ENCODE results near the gene MEG3.
A peak's percentile ranks its signal among the peaks of the same experiment; 100 is the strongest.

The MEG3 gene

GRCh38 chr14:100845341-100845740 lies 19.4 kb downstream of the MEG3 start:
- no peak overlapping the region for H3K27ac ChIP-seq
- no peak for TF ChIP-seq CTCF (conservative IDR thresholded peaks at IDR 0.05)

- no peak overlapping the region for H3K27ac ChIP-seq
- no peak for TF ChIP-seq CTCF (conservative IDR thresholded peaks at IDR 0.05)
These were observed 20.5 kb downstream of the MEG3 start for GRCh38 chr14:100846309-100846859.

- TF ChIP-seq CTCF (conservative IDR thresholded peaks at IDR 0.05): no peak
These were observed 23.3 kb downstream of the MEG3 start for GRCh38 chr14:100849115-100849781.

GRCh38 chr14:100850841-100851585 lies 25.1 kb downstream of the MEG3 start:
- TF ChIP-seq CTCF (conservative IDR thresholded peaks at IDR 0.05): peak; percentile 96
- no peak overlapping the region for H3K27ac ChIP-seq

More at GRCh38 chr14:100849115-100849781, 23.3 kb downstream of the MEG3 start:
- no peak overlapping the region for H3K27ac ChIP-seq

GRCh38 chr14:100851586-100851916 lies 25.6 kb downstream of the MEG3 start:
- no peak for TF ChIP-seq CTCF (conservative IDR thresholded peaks at IDR 0.05)
- no peak overlapping the region for H3K27ac ChIP-seq

GRCh38 chr14:100851946-100852620 lies 26.2 kb downstream of the MEG3 start:
- H3K27ac ChIP-seq: no peak overlapping the region
- no peak for TF ChIP-seq CTCF (conservative IDR thresholded peaks at IDR 0.05)

GRCh38 chr14:100854435-100854834 lies 28.5 kb downstream of the MEG3 start:
- TF ChIP-seq CTCF (conservative IDR thresholded peaks at IDR 0.05): no peak
- no peak overlapping the region for H3K27ac ChIP-seq
